ENCODE data around the gene ZCRB1.
A peak's percentile ranks its signal among the peaks of the same experiment; 100 is the strongest.

Gene ZCRB1

DNA sequence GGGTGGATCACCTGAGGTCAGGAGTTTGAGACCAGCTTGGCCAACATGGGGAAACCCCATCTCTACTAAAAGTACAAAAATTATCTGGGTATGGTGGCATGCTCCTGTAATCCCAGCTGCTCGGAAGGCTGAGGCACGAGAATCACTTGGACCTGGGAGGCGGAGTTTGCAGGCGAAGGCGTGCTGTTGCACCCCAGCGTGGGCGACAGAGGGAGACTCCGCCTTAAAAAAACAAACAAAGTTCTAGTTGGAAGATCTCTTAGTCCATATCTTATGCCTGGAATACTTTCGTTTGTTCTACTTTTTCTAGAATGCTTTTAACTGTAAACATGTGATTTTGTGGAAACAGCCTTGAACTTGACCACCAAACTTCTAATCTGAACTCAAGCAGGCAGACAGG, 38.8 kb upstream of the ZCRB1 start:
- TF ChIP-seq ZBTB7A (IDR thresholded peaks at IDR 0.05; ENCODE audit: low read depth): no peak
- TF ChIP-seq, protein P1, sequence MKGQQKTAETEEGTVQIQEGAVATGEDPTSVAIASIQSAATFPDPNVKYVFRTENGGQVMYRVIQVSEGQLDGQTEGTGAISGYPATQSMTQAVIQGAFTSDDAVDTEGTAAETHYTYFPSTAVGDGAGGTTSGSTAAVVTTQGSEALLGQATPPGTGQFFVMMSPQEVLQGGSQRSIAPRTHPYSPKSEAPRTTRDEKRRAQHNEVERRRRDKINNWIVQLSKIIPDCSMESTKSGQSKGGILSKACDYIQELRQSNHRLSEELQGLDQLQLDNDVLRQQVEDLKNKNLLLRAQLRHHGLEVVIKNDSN (IDR thresholded peaks at IDR 0.05): no peak
- TF ChIP-seq CEBPB (IDR thresholded peaks at IDR 0.05): no peak
- TF ChIP-seq FOXM1 (IDR thresholded peaks at IDR 0.05; ENCODE audit: borderline replicate concordance, low read depth): no peak
- TF ChIP-seq YY1 (IDR thresholded peaks at IDR 0.05; ENCODE audit: low read depth): no peak
- no peak for TF ChIP-seq TEAD4 (IDR thresholded peaks at IDR 0.05)
- TF ChIP-seq MAX (IDR thresholded peaks at IDR 0.05): no peak
- TF ChIP-seq, protein P2, sequence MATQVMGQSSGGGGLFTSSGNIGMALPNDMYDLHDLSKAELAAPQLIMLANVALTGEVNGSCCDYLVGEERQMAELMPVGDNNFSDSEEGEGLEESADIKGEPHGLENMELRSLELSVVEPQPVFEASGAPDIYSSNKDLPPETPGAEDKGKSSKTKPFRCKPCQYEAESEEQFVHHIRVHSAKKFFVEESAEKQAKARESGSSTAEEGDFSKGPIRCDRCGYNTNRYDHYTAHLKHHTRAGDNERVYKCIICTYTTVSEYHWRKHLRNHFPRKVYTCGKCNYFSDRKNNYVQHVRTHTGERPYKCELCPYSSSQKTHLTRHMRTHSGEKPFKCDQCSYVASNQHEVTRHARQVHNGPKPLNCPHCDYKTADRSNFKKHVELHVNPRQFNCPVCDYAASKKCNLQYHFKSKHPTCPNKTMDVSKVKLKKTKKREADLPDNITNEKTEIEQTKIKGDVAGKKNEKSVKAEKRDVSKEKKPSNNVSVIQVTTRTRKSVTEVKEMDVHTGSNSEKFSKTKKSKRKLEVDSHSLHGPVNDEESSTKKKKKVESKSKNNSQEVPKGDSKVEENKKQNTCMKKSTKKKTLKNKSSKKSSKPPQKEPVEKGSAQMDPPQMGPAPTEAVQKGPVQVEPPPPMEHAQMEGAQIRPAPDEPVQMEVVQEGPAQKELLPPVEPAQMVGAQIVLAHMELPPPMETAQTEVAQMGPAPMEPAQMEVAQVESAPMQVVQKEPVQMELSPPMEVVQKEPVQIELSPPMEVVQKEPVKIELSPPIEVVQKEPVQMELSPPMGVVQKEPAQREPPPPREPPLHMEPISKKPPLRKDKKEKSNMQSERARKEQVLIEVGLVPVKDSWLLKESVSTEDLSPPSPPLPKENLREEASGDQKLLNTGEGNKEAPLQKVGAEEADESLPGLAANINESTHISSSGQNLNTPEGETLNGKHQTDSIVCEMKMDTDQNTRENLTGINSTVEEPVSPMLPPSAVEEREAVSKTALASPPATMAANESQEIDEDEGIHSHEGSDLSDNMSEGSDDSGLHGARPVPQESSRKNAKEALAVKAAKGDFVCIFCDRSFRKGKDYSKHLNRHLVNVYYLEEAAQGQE (IDR thresholded peaks at IDR 0.05; ENCODE audit: low read depth): no peak
- TF ChIP-seq EGR1 (IDR thresholded peaks at IDR 0.05): no peak
- TF ChIP-seq RAD21 (IDR thresholded peaks at IDR 0.05; ENCODE audit: low read depth): no peak
- TF ChIP-seq NFIC (IDR thresholded peaks at IDR 0.05): no peak
- no peak for TF ChIP-seq TAF1 (IDR thresholded peaks at IDR 0.05; ENCODE audit: low read depth)
- no peak for TF ChIP-seq CREB1 (IDR thresholded peaks at IDR 0.05; ENCODE audit: low read depth)
- TF ChIP-seq EP300 (IDR thresholded peaks at IDR 0.05; ENCODE audit: borderline replicate concordance): no peak
- TF ChIP-seq TCF12 (IDR thresholded peaks at IDR 0.05; ENCODE audit: low read depth): no peak

- TF ChIP-seq EGR1 (IDR thresholded peaks at IDR 0.05) (0 out of 2 replicates have a peak, but pooled peaks have one; percentile 10), ZBTB7A (IDR thresholded peaks at IDR 0.05; ENCODE audit: low read depth) (no peak), RAD21 (IDR thresholded peaks at IDR 0.05; ENCODE audit: low read depth) (no peak), NFIC (IDR thresholded peaks at IDR 0.05) (no peak), CEBPB (IDR thresholded peaks at IDR 0.05) (no peak)
- TF ChIP-seq, protein P1 (IDR thresholded peaks at IDR 0.05): no peak
Observed at GRCh38 chr12:42362647-42363260, 36.9 kb upstream of the ZCRB1 start.

- no peak for TF ChIP-seq CEBPB (IDR thresholded peaks at IDR 0.05)
- TF ChIP-seq, protein P1 (IDR thresholded peaks at IDR 0.05): no peak
- TF ChIP-seq, protein P2 (IDR thresholded peaks at IDR 0.05; ENCODE audit: low read depth): no peak
- no peak for TF ChIP-seq EGR1 (IDR thresholded peaks at IDR 0.05)
- TF ChIP-seq RAD21 (IDR thresholded peaks at IDR 0.05; ENCODE audit: low read depth): no peak
- no peak for TF ChIP-seq CREB1 (IDR thresholded peaks at IDR 0.05; ENCODE audit: low read depth)
- TF ChIP-seq TEAD4 (IDR thresholded peaks at IDR 0.05): no peak
- TF ChIP-seq FOXM1 (IDR thresholded peaks at IDR 0.05; ENCODE audit: borderline replicate concordance, low read depth): no peak
- no peak for TF ChIP-seq ZBTB7A (IDR thresholded peaks at IDR 0.05; ENCODE audit: low read depth)
- no peak for TF ChIP-seq YY1 (IDR thresholded peaks at IDR 0.05; ENCODE audit: low read depth)
Observed at GRCh38 chr12:42361909-42362646, 36.2 kb upstream of the ZCRB1 start.

- TF ChIP-seq FOXM1 (IDR thresholded peaks at IDR 0.05; ENCODE audit: borderline replicate concordance, low read depth): no peak
- TF ChIP-seq NFIC (IDR thresholded peaks at IDR 0.05): no peak
- TF ChIP-seq, protein P2 (IDR thresholded peaks at IDR 0.05; ENCODE audit: low read depth): no peak
- TF ChIP-seq EP300 (IDR thresholded peaks at IDR 0.05; ENCODE audit: borderline replicate concordance): no peak
- no peak for TF ChIP-seq CREB1 (IDR thresholded peaks at IDR 0.05; ENCODE audit: low read depth)
- no peak for TF ChIP-seq RAD21 (IDR thresholded peaks at IDR 0.05; ENCODE audit: low read depth)
- TF ChIP-seq, protein P1 (IDR thresholded peaks at IDR 0.05): no peak
- TF ChIP-seq YY1 (IDR thresholded peaks at IDR 0.05; ENCODE audit: low read depth): no peak
- no peak for TF ChIP-seq MAX (IDR thresholded peaks at IDR 0.05)
- no peak for TF ChIP-seq TCF12 (IDR thresholded peaks at IDR 0.05; ENCODE audit: low read depth)
Observed at GRCh38 chr12:42360747-42361403, 35.0 kb upstream of the ZCRB1 start.

Data from Ishikawa (cell line).